Measurements from ENCODE around the gene NSL1. TPM values are rescaled to one million over a fixed set of nuclear protein-coding genes. Genes with fewer than 3 reads are reported as not detected.

NSL1 gene
- polyA plus RNA-seq, 4 donors = 41.2 to 53.3 (median 43.9) TPM

DNA sequence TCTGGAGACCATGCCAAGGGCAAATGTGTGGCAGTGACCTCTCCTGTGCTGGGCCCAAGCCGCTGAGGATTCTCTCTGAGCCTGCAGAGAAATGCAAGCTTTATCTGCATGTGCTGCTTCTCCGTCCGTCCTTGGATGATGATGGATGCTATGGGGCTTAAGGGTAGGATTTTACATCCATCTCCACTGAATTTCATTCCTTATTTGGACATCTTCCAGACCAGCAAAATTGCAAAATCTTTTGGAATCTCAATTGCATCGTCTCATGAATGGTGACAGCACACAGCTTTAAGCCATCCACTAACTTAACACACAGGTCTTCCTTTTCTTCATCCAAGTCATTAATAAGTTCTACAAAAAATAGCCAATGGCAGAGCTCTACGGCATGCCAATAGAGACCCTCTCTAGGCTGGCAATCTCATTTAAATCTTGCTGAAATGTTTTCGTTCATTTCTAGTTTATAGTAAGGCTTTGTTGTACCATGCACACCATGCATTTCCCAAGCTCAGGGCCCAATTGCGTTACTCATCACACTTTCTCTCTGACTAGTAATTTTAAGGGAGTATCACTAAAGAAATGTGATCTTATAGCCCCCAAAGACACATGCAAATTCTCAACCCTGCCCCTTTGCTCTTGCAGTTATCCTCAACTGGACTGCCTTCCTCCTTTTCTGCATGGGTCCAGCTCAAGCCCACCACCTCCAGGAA, 103.1 kb downstream of the NSL1 start:
- no peak for DNase-seq (ENCODE audit: low read depth in 4 of 4, low spot score in 3 of 4)

DNA sequence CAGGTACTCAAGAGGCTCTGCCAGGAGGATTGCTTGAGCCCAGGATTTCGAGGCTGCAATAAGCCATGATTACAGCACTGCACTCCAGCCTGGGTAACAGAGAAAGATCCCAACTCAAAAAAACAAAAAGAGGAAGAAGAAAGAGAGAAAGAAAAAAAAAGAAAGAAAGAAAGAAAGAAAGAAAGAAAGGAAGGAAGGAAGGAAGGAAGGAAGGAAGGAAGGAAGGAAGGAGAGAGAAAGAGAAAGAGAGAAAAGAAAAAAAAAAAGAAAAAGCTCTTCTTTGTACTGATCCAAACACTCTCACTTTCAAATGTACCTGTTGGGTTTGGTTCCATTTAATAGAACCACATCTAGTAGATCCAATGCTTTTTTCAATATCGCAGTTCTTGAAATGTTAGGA, 103.8 kb downstream of the NSL1 start:
- no peak for DNase-seq (ENCODE audit: low read depth in 4 of 4, low spot score in 3 of 4)

DNA sequence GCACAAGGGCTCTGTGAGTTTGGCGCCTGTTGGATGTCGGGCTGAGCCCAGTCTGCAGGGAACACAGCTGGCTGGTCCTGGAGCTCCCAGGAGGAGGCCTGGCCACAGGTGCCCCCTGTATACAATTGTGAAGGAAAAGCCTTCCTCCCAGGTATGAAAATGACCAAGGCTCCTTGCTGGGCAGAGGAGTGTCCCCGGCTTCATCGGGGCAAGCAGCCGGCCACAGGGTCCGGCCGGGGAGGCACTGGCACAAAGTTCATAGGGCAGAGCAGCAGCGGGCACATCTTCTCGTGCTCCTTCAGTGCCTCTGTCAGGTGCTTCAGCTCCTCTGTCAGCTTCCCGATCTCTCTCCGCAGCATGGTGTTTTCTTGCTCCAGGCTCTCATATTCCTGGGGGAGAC, 105.0 kb downstream of the NSL1 start:
- DNase-seq (ENCODE audit: low read depth in 4 of 4, low spot score in 3 of 4) = no peak

DNA sequence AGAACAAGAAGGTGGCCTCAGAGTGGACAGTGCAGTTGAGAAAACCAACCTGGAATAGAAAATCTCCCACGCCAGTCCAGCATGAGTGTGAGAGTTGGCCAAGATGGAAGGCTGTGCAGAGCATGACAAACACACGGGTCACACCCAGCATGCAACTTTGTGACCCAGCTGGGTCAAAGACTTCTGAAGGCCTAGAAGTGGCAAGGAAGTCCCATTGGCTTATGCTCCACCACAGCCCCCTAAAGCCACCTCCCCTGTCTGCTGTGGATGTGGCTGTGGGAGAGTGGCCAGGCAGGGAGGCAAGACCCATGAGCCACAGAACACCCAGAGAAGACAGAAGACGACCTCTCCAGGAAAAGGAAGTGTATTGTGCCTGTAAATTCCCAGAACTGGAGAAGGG, 105.5 kb downstream of the NSL1 start:
- DNase-seq (ENCODE audit: low read depth in 4 of 4, low spot score in 3 of 4) = no peak

DNA sequence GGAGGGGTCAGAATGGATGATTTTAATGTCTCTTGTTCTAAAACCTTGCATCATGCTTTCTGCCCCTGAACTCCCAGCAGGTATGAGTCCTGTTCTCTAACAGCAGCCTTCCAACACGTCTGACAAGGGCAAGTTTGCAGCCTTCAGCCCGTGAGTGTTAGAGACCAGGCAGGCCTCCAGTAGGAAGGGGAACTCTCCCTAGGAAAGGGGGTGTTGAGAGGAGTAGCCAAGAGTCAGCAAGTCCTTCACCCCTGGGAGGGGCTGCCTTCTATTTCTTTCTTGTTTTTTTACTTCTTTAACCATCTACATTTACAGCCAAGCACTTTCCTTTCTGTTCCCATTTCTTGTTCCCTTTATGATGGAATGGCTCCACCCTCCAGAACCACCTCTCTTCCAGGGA, 106.1 kb downstream of the NSL1 start:
- no peak for DNase-seq (ENCODE audit: low read depth in 4 of 4, low spot score in 3 of 4)

DNA sequence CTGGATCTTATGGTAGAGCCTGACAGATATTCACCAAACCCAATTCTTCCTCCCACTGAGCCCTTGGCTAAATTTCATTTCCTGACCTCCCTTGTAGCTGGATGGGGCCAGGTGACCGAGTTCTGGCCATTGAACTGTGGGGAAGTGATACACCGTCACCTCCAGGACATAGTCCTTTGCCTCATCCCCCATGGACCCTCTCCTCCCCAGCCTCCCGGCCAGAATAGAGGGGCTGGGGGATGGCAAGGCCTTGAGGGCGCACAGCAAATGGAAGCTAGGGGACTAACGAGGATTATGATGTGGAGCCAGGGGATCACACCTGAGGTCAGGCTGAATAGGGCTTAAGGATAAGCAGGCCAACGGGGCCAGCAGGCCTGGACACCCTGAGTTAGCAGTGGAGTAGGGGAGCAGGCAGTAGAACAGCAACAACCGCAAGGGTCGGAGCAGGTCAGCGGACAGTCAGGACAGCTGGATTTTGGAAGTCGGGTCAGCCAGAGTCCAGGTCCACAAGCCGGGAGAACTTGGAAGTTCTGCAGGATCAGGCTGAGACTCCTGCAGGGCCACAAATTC, 107.0 kb downstream of the NSL1 start:
- no peak for DNase-seq (ENCODE audit: low read depth in 4 of 4, low spot score in 3 of 4)

DNA sequence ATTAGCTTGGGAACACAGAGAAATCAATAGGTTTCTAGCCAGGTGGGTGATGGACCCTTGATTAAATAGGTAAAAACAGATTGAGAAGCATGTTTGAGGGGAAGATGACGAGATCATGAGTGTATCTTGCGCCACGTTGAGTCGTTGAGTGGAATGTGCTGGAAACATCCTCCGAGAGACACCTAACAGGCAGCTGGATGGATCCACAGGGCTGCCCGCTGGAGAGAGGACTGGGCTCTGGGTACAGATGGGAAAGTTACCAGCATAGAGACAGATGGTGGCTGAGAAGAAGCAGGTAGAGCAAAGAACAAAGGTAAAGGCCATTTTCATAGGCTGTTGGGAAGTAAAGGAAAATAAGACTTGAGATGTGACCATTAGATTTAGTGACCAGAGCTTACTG, 107.5 kb downstream of the NSL1 start:
- DNase-seq (ENCODE audit: low read depth in 4 of 4, low spot score in 3 of 4) = no peak

DNA sequence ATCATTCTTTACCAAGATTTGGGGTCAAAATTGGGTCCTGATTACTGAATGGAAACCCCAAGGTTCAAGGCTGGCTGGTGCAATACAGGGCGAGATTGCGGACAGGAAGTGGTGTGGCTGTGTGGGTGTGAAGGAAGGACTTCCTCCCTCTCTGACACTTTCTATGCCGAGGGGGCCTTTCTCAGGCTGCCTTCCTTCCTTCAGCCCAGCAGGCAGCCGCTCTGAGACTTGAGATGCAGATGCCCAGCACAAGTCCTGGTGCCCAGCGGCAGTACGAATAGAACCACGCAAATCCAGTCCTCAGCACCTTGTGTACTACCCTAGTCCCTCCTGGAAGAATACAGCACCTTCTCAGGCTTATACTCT, 108.2 kb downstream of the NSL1 start:
- no peak for DNase-seq (ENCODE audit: low read depth in 4 of 4, low spot score in 3 of 4)

DNA sequence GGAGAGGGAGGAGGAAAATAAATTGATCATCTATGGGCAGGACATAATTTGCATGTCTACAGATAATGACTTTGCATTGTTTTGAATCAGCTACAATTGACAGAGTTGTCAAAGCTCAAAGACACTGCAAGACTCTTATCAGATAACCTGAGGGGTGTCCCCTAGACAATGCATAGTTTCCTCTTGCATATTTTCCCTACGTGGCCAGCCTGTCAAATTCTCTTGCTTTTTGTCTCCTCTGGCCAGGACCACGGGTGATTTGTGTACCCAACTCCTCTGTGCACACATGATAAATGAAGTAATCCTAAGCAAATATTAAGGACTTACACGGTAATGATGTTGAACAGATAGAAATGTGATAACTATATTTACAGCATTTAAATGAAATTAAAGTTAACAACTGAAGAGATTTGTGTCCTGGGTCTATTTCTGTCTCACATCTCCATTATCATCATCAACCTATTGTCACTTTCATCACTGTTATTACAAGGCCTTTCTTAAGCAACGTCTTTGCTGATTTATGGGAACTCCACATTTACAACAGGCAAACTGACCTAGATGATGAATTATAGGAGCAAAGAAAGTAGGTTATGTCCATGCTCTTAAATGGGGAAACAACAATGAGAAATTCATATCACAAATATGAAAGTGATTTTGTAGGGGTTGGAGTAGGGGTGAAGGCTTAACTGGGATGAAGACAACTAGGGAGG, 110.7 kb downstream of the NSL1 start:
- no peak for DNase-seq (ENCODE audit: low read depth in 4 of 4, low spot score in 3 of 4)

DNA sequence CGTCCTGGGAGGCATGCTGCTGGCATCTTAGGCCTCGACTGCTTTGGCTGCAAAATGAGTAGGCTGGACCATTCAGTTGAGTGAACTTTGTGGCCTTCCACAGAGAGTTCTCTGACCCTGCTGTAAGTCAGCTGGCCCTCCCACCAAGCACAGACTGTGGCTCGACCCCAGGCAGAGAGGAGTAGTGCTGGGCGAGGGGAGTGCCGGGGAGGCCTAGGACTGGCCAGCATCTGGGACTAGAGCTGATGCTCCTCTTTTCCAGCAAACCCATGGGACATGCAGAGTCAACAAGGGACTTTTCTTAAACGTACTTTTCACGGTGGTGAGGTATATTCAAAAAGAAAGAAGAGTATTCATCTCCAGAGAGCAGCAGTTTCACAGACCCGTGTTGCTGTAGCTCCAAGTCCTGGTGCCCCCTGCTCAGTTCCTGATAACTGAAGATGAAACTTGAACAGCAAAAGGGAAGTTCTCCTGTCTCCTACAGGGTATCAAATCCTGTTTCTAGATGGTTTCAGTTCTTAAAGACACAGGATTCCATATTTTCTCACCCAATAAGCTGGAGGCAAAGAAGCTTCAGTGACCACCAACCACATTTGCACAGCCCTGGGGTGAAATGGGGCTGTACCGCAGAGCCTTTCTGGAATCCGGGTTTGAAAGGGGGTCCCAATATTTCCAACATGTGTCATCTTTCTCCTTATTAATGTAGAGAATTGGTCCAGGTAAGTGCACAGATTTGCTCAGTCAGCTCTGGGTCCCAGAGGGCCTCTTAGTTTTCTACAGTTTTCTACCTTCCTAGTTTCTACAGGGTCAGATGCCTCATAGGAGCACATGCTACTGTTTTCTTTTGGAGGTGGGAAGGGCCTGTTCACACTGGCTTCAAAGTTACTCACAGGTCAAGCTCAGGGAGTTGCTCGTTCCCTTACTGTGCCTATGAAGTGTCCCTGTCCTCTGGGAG, 112.8 kb downstream of the NSL1 start:
- DNase-seq (ENCODE audit: low read depth in 4 of 4, low spot score in 3 of 4) = no peak

DNA sequence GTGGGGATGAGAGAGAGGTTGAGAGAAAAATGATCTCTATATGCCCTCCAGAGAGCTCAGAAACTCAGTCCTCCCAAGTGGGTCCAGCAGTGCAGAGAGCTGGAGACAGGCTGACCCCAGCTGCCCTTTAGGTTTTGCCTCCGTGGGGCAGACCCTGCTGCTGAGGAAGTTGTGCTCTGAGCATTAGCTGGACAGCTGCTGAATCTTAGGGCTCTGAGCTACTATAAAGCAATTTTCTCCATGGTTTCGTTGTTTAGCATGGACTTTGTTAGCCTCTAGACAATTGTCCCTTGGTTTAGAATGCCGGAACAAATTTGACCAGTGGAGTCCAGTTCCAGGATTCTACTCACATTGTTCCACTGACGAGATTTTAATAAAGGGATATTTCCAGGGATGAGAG, 114.0 kb downstream of the NSL1 start:
- DNase-seq (ENCODE audit: low read depth in 4 of 4, low spot score in 3 of 4) = no peak

DNA sequence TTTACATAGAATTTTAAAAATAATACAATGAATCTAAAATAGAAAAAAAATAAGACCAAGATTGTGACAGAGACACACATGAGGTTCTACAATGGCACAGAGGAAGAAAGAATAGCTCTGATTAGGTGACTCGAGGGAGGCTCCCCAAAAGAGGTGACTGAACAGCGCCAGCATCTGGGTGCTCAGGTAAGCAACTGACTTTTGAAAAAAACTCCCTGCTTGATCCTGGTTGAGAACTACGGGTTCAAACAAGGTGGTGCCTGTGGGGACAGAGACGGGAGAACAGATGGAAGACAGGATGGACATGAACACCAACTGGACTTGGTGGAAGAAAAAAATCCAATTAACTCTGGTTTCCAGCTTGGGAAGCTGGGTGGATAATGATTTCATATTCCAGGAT, 114.4 kb downstream of the NSL1 start:
- DNase-seq (ENCODE audit: low read depth in 4 of 4, low spot score in 3 of 4) = no peak

Other genes with a start within 250 kb of the NSL1 start
- 10 to 100 TPM in 3 of 4 donors, 1 to 10 TPM in 1; 7.3 to 77.3 (median 14.3) TPM for gene ATF3, start 183.0 kb downstream of the NSL1 start, polyA plus RNA-seq (ENCODE audit: insufficient read length in 4 of 4)
- 1 to 10 TPM in 3 of 4 donors, under 1 TPM in 1; 0.85 to 1.6 (median 1.4) TPM for gene BATF3, start 91.9 kb downstream of the NSL1 start, polyA plus RNA-seq (ENCODE audit: insufficient read length in 4 of 4)
- 10 to 100 TPM; 13.0 to 21.1 (median 19.8) TPM for gene TATDN3, start 117 bp upstream of the NSL1 start, polyA plus RNA-seq (ENCODE audit: insufficient read length in 4 of 4)
- 1 to 10 TPM in 1 of 4 donors, under 1 TPM in 2, not detected in 1; 0.36 to 1.6 (median 0.55) TPM for gene SPATA45, start 55.9 kb upstream of the NSL1 start, polyA plus RNA-seq (ENCODE audit: insufficient read length in 4 of 4)
- gene FLVCR1, start 66.5 kb upstream of the NSL1 start, polyA plus RNA-seq (ENCODE audit: insufficient read length in 4 of 4) = 10 to 100 TPM; 14.7 to 30.8 (median 24.0) TPM
- gene VASH2, start 158.8 kb upstream of the NSL1 start, polyA plus RNA-seq (ENCODE audit: insufficient read length in 4 of 4) = 10 to 100 TPM; 21.8 to 39.1 (median 28.9) TPM
- gene ANGEL2, start 224.1 kb upstream of the NSL1 start, polyA plus RNA-seq (ENCODE audit: insufficient read length in 4 of 4) = 10 to 100 TPM; 30.1 to 49.8 (median 38.3) TPM

All from left renal pelvis (tissue), 4 donors.